H1 (cell line): ENCODE results near the gene MAGI2. TPM values are rescaled to one million over a fixed set of nuclear protein-coding genes. Genes with fewer than 3 reads are reported as not detected.

Source experiments
- ASH2L ChIP-seq: fragments of 200-600, 300-600 bp; sonication (generic); IDR thresholded peaks from one replicate; pipeline ENCODE4 v1.7.1; 2017; ENCODE audit warnings: low read length
- CBX8 ChIP-seq: fragments of 300-800, 300-1000 bp; sonication (generic); IDR thresholded peaks from 2 replicates; pipeline ENCODE4 v1.7.1; 2016; ENCODE audit warnings: low read depth, low read length, borderline replicate concordance
- CTCF ChIP-seq, 3 experiments: IDR thresholded peaks; 1 replicate in 2 of 3; 2 replicates in 1 of 3; pipeline versions ENCODE4 v1.5.1 to v1.6.1; 2011; ENCODE audit warnings: low read length in 3 of 3, mild to moderate bottlenecking in 3 of 3, inconsistent platforms in 2 of 3, low read depth in 1 of 3, moderate library complexity in 1 of 3; ENCODE audit not compliant: insufficient read depth in 1 of 3; ENCODE audit errors: control extremely low read depth in 1 of 3
- FOSL1 ChIP-seq: IDR thresholded peaks from 2 replicates; pipeline ENCODE4 v1.6.1; 2011; ENCODE audit warnings: mild to moderate bottlenecking, low read depth, low read length, moderate library complexity; ENCODE audit not compliant: insufficient read depth
- JUND ChIP-seq: IDR thresholded peaks from 2 replicates; pipeline ENCODE4 v1.6.1; 2011; ENCODE audit warnings: mild to moderate bottlenecking, improper control_type of control experiment, low read length
- MAFK ChIP-seq: IDR thresholded peaks from 2 replicates; pipeline ENCODE4 v1.6.1; 2012; ENCODE audit warnings: low read depth, mild to moderate bottlenecking, improper control_type of control experiment, low read length
- ZNF274 ChIP-seq: IDR thresholded peaks from 2 replicates; pipeline ENCODE4 v1.7.0; 2012; ENCODE audit warnings: low read length, borderline replicate concordance; ENCODE audit errors: extremely low read depth
- polyA plus RNA-seq, 7 experiments: library from polyadenylated mRNA; depleted of rRNA in 3 of 7; stranded (reverse) in 5 of 7; unstranded in 2 of 7; fragments of >200 nt in 5 of 7; fragments of 200-250 nt in 2 of 7; gene quantifications; 1 replicate in 5 of 7; 2 replicates in 1 of 7; 4 replicates in 1 of 7; pipeline versions ENCODE4 v1.2.1 to v1.2.3, GENCODE V29; 2011 to 2013; ENCODE audit warnings: missing spikeins in 2 of 7, mixed read lengths in 2 of 7
- total RNA-seq: library from RNA; stranded (reverse); fragmentation: NEBNext Ultra II Directional; extraction: Animal tissue kit (Norgen Biotek cat#: 25700); gene quantifications from 2 replicates; pipeline ENCODE4 v1.2.1, GENCODE V29; 2021

The MAGI2 gene
- total and polyA plus RNA-seq, 2 of the 8 experiments (the other 6 are each of a cell fraction or from before 2014, with no cell fraction given) = 6.0 to 27.3 TPM

- TF ChIP-seq CTCF (IDR thresholded peaks at IDR 0.05; ENCODE audit: control extremely low read depth in 1 of 3, insufficient read depth in 1 of 3, low read depth in 1 of 3, low read length in 3 of 3) (no peak), FOSL1 (no peak), ASH2L (no peak), CBX8 (no peak), ZNF274 (no peak), MAFK (no peak), JUND (no peak)
- TF ChIP-seq, all 59 proteins: peak for 0
Observed at GRCh38 chr7:79357101-79357500, 96.4 kb downstream of the MAGI2 start (continued).
